Measurements from ENCODE around the gene FXN.

The FXN gene

DNA sequence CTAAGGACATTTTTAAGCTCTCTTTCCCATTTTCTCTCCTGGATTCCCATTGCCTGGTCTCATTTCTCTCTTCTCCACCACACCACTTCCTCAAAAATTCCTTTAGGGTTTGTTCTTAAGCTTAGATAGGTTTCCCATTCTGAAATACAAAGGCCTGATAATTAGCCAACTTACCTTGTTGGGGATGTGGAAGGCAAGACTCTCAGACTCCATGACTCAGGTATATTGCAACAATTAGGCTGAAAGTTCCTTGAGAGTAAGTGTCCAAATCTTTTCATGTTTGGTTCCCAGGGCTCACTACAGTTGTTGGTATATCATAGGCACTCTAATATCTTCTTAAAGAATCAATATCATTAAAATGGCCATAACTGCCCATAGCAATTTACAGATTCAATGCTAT lies 43.6 kb downstream of the FXN start:
- Histone ChIP-seq H3K36me3 (ENCODE audit: control insufficient read depth in 1 of 2, insufficient read depth in 2 of 2, low read length in 2 of 2) (no peaks in the 10 kb centered on the region), H3K27me3 (ENCODE audit: control insufficient read depth in 1 of 2, insufficient read depth in 2 of 2, low read length in 2 of 2) (no peaks in the 10 kb centered on the region), H3K9ac (ENCODE audit: low read depth in 1 of 2, low read length in 2 of 2) (no peak overlapping the region), H3K4me3 (ENCODE audit: low read depth in 1 of 2, low read length in 2 of 2) (no peak overlapping the region), H3K4me1 (ENCODE audit: control insufficient read depth in 1 of 2, insufficient read depth in 2 of 2, low read length in 2 of 2) (peaks cover 0 to 3% of the 10 kb centered on the region in 2 donors), H3K9me3 (ENCODE audit: control insufficient read depth in 1 of 2, low read length in 2 of 2) (no peaks in the 10 kb centered on the region), H3K27ac (ENCODE audit: low read depth, low read length) (no peak overlapping the region)

DNA sequence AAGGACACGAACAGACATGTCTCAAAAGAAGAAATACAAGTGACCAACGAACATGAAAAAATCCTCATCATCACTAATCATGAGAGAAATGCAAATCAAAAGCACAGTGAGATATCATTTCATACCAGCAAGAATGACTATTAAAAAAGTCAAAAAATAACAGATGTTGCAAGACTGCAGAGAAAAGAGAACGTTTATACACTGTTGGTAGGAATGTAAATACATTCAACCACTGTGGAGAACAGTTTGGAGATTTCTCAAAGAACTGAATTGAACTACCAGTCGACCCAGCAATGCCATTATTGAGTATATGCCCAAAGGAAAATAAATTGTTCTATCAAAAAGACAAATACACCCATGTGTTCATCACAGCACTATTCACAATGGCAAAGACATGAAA lies 45.7 kb downstream of the FXN start:
- peaks cover 0 to 3% of the 10 kb centered on the region in 2 donors for H3K4me1 ChIP-seq (ENCODE audit: control insufficient read depth in 1 of 2, insufficient read depth in 2 of 2, low read length in 2 of 2)

DNA sequence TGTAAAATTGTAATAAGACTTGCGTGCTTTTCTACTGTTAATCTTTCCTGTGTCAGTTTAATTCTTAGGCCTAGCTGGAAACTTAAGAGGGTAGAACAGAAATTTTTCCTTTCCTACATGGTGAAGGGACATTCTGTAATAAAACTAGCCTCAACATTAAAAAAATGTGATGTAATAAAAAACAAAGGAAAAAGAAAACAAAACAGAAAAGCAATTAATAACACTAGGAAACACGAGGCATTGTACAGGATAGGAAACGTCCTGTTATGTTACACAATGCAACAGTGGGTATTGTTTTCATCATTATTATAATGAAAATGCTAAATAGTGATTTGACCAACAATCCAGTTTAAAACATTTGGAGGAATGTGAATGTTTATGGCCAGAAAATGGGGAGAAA lies 47.8 kb downstream of the FXN start:
- no peak overlapping the region for H3K9ac ChIP-seq (ENCODE audit: low read depth in 1 of 2, low read length in 2 of 2)
- no peaks in the 10 kb centered on the region for H3K27me3 ChIP-seq (ENCODE audit: control insufficient read depth in 1 of 2, insufficient read depth in 2 of 2, low read length in 2 of 2)
- no peaks in the 10 kb centered on the region for H3K4me1 ChIP-seq (ENCODE audit: control insufficient read depth in 1 of 2, insufficient read depth in 2 of 2, low read length in 2 of 2)
- H3K36me3 ChIP-seq (ENCODE audit: control insufficient read depth in 1 of 2, insufficient read depth in 2 of 2, low read length in 2 of 2) = no peaks in the 10 kb centered on the region
- no peak overlapping the region for H3K4me3 ChIP-seq (ENCODE audit: low read depth in 1 of 2, low read length in 2 of 2)
- no peak overlapping the region for H3K27ac ChIP-seq (ENCODE audit: low read depth, low read length)
- H3K9me3 ChIP-seq (ENCODE audit: control insufficient read depth in 1 of 2, low read length in 2 of 2) = no peaks in the 10 kb centered on the region

More for the DNA sequence above, 45.7 kb downstream of the FXN start:
- Histone ChIP-seq H3K36me3 (ENCODE audit: control insufficient read depth in 1 of 2, insufficient read depth in 2 of 2, low read length in 2 of 2) (no peaks in the 10 kb centered on the region), H3K9ac (ENCODE audit: low read depth in 1 of 2, low read length in 2 of 2) (no peak overlapping the region), H3K9me3 (ENCODE audit: control insufficient read depth in 1 of 2, low read length in 2 of 2) (no peaks in the 10 kb centered on the region), H3K27me3 (ENCODE audit: control insufficient read depth in 1 of 2, insufficient read depth in 2 of 2, low read length in 2 of 2) (no peaks in the 10 kb centered on the region), H3K4me3 (ENCODE audit: low read depth in 1 of 2, low read length in 2 of 2) (no peak overlapping the region), H3K27ac (ENCODE audit: low read depth, low read length) (no peak overlapping the region)

DNA sequence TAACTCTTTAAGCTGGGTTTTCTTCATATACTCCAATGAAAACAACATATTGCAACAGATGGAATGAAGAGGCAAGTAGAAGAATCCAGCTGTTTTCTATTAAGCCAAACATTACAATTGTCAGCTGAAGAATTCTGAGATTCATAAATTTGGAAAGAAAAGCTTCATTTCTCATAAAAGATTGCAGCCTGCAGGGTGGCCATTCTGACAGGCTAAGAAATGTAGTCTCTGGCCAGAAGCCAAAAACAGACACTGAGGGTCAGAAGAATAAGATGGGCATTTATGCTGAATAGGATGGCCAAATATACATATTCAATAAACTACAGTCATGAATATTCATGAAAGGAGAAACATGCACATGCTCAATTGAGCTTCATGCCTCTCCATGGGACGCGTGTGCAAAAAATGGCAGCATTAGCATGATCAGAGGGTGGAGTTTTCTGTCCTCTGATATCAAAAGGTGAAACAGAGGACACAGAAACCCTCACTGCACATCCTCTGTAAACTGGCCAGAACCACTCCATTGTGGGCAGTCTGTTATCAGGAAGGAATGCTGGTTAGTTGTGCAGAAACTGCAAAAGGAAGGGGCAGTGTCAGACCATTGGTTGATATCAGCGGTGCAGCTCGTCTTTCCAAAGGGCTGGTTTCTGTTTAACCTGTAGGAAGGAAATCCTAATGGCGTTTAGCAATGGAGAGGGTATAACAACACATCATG lies 50.2 kb downstream of the FXN start:
- H3K4me3 ChIP-seq (ENCODE audit: low read depth in 1 of 2, low read length in 2 of 2) = no peak overlapping the region
- peaks cover 0 to 5% of the 10 kb centered on the region in 2 donors for H3K4me1 ChIP-seq (ENCODE audit: control insufficient read depth in 1 of 2, insufficient read depth in 2 of 2, low read length in 2 of 2)
- H3K9me3 ChIP-seq (ENCODE audit: control insufficient read depth in 1 of 2, low read length in 2 of 2) = no peaks in the 10 kb centered on the region
- no peak overlapping the region for H3K27ac ChIP-seq (ENCODE audit: low read depth, low read length)
- H3K27me3 ChIP-seq (ENCODE audit: control insufficient read depth in 1 of 2, insufficient read depth in 2 of 2, low read length in 2 of 2) = no peaks in the 10 kb centered on the region
- H3K9ac ChIP-seq (ENCODE audit: low read depth in 1 of 2, low read length in 2 of 2) = no peak overlapping the region
- no peaks in the 10 kb centered on the region for H3K36me3 ChIP-seq (ENCODE audit: control insufficient read depth in 1 of 2, insufficient read depth in 2 of 2, low read length in 2 of 2)

DNA sequence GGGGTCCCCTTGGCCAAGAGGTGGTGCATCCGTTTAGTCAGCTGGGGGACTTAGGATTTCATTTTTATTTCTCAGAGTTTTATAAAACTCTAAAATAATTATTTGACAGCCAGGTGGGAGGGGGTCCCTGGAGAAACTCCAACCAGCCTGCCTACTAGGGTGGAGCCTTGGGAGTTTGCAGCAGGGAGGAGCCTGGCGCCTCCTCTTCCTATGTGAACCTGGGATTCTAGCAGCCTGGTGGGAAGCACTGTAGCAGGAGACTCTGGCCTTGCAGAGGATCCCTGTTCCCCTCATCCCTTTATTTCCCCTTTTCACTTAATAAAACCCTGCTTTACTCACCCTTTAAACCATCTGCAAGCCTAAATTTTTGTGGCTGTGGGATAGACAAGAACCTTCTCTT lies 50.8 kb downstream of the FXN start:
- H3K4me1 ChIP-seq (ENCODE audit: control insufficient read depth in 1 of 2, insufficient read depth in 2 of 2, low read length in 2 of 2) = peaks cover 0 to 5% of the 10 kb centered on the region in 2 donors
- no peaks in the 10 kb centered on the region for H3K9me3 ChIP-seq (ENCODE audit: control insufficient read depth in 1 of 2, low read length in 2 of 2)
- no peaks in the 10 kb centered on the region for H3K36me3 ChIP-seq (ENCODE audit: control insufficient read depth in 1 of 2, insufficient read depth in 2 of 2, low read length in 2 of 2)
- no peak overlapping the region for H3K27ac ChIP-seq (ENCODE audit: low read depth, low read length)
- H3K4me3 ChIP-seq (ENCODE audit: low read depth in 1 of 2, low read length in 2 of 2) = no peak overlapping the region
- H3K9ac ChIP-seq (ENCODE audit: low read depth in 1 of 2, low read length in 2 of 2) = no peak overlapping the region
- no peaks in the 10 kb centered on the region for H3K27me3 ChIP-seq (ENCODE audit: control insufficient read depth in 1 of 2, insufficient read depth in 2 of 2, low read length in 2 of 2)

DNA sequence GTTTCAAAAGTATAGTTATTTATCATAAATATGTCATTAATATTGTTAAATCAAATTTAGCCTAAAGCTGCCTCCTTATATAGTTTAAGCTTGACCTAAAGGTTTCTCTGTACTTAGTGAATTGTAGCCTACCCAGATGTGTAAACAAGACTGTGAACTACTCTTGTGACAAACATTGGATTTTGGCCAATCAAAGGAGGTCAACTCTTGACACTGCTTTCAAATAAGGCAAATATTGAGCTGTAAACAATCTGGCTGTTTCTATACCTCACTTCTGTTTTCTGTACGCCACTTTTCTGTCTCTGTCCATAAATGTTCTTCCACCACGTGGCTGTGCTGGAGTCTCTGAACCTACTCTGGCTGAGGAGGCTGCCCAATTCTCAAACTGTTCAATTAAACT lies 51.2 kb downstream of the FXN start:
- H3K9ac ChIP-seq (ENCODE audit: low read depth in 1 of 2, low read length in 2 of 2) = no peak overlapping the region
- H3K4me3 ChIP-seq (ENCODE audit: low read depth in 1 of 2, low read length in 2 of 2) = no peak overlapping the region
- H3K27ac ChIP-seq (ENCODE audit: low read depth, low read length) = no peak overlapping the region
- no peaks in the 10 kb centered on the region for H3K36me3 ChIP-seq (ENCODE audit: control insufficient read depth in 1 of 2, insufficient read depth in 2 of 2, low read length in 2 of 2)
- H3K9me3 ChIP-seq (ENCODE audit: control insufficient read depth in 1 of 2, low read length in 2 of 2) = no peaks in the 10 kb centered on the region
- H3K27me3 ChIP-seq (ENCODE audit: control insufficient read depth in 1 of 2, insufficient read depth in 2 of 2, low read length in 2 of 2) = no peaks in the 10 kb centered on the region
- peaks cover 0 to 5% of the 10 kb centered on the region in 2 donors for H3K4me1 ChIP-seq (ENCODE audit: control insufficient read depth in 1 of 2, insufficient read depth in 2 of 2, low read length in 2 of 2)

DNA sequence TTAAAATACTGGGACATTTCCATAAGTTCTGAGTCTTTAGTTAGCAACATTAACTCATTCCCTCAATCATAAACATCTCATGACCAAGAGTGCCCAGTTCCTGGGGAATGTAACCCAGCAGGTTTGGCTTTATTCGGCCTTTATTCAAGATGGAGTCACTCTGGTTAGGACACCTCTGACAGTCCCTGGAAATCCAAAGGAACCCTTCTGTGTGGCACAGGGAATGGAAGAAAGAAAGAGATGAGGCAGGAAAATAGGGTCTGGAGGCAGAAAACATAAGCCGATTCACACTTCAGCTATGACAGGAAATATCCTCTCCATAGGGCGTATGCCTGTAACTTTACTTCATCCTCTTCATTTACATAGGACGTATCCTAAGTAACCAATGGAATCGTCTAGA lies 53.5 kb downstream of the FXN start:
- Histone ChIP-seq H3K9ac (ENCODE audit: low read depth in 1 of 2, low read length in 2 of 2) (no peak overlapping the region), H3K27me3 (ENCODE audit: control insufficient read depth in 1 of 2, insufficient read depth in 2 of 2, low read length in 2 of 2) (no peaks in the 10 kb centered on the region), H3K27ac (ENCODE audit: low read depth, low read length) (no peak overlapping the region), H3K4me3 (ENCODE audit: low read depth in 1 of 2, low read length in 2 of 2) (no peak overlapping the region), H3K4me1 (ENCODE audit: control insufficient read depth in 1 of 2, insufficient read depth in 2 of 2, low read length in 2 of 2) (peaks cover 7 to 10% of the 10 kb centered on the region in 2 donors), H3K36me3 (ENCODE audit: control insufficient read depth in 1 of 2, insufficient read depth in 2 of 2, low read length in 2 of 2) (no peaks in the 10 kb centered on the region), H3K9me3 (ENCODE audit: control insufficient read depth in 1 of 2, low read length in 2 of 2) (no peaks in the 10 kb centered on the region)

DNA sequence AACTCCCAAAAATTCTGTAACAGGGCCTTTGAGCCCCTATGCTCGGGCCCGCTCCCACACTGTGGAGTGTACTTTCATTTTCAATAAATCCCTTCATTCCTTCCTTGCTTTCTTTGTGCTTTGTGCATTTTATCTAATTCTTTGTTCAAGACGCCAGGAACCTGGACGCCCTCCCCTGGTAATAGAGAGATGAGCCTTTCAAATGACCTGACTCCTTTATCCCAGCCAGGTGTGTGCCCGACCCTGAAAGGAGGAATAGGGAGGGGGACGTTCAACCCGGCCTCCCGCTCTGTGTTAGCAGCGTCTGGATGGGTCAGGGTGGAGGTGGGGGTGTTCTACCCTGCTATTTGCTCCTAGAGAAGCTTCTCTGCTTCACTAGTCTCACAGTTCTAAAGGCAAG lies 53.9 kb downstream of the FXN start:
- Histone ChIP-seq H3K9me3 (ENCODE audit: control insufficient read depth in 1 of 2, low read length in 2 of 2) (no peaks in the 10 kb centered on the region), H3K36me3 (ENCODE audit: control insufficient read depth in 1 of 2, insufficient read depth in 2 of 2, low read length in 2 of 2) (no peaks in the 10 kb centered on the region), H3K4me3 (ENCODE audit: low read depth in 1 of 2, low read length in 2 of 2) (no peak overlapping the region), H3K9ac (ENCODE audit: low read depth in 1 of 2, low read length in 2 of 2) (no peak overlapping the region), H3K27me3 (ENCODE audit: control insufficient read depth in 1 of 2, insufficient read depth in 2 of 2, low read length in 2 of 2) (no peaks in the 10 kb centered on the region), H3K4me1 (ENCODE audit: control insufficient read depth in 1 of 2, insufficient read depth in 2 of 2, low read length in 2 of 2) (peaks cover 10% of the 10 kb centered on the region in 2 donors), H3K27ac (ENCODE audit: low read depth, low read length) (no peak overlapping the region)

DNA sequence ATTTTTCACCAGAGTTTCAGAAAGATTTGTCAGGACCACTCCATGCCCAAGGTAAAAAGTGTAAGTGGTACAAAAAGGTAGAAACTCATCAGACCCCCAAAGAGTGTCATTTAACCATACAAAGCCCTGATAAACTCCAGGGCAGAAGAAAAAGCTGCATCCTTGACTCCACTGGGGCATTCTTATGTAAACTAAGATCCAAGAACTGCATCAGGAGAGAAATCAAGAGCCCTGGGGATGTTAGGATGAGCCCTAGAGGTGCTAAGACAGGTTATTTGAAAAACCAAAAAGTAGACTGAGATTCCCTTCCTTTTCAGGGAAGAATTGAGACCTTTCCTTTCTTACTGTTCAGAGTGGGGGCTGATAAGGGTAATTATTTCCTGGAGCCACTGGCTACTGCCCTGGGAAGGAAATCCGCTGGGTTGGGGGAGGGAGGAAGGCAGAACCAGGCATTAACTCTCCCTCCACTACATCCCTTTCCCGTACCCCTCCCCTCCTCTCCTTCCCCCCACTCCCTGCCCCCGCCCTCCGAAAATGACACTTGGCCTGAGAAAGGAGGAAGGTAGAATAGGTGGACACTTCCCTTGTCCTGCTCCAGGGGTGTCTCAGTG lies 54.7 kb downstream of the FXN start:
- peaks cover 10% of the 10 kb centered on the region in 2 donors for H3K4me1 ChIP-seq (ENCODE audit: control insufficient read depth in 1 of 2, insufficient read depth in 2 of 2, low read length in 2 of 2)
- no peak overlapping the region for H3K4me3 ChIP-seq (ENCODE audit: low read depth in 1 of 2, low read length in 2 of 2)
- no peak overlapping the region for H3K9ac ChIP-seq (ENCODE audit: low read depth in 1 of 2, low read length in 2 of 2)
- no peak overlapping the region for H3K27ac ChIP-seq (ENCODE audit: low read depth, low read length)
- H3K9me3 ChIP-seq (ENCODE audit: control insufficient read depth in 1 of 2, low read length in 2 of 2) = no peaks in the 10 kb centered on the region
- no peaks in the 10 kb centered on the region for H3K27me3 ChIP-seq (ENCODE audit: control insufficient read depth in 1 of 2, insufficient read depth in 2 of 2, low read length in 2 of 2)
- no peaks in the 10 kb centered on the region for H3K36me3 ChIP-seq (ENCODE audit: control insufficient read depth in 1 of 2, insufficient read depth in 2 of 2, low read length in 2 of 2)

DNA sequence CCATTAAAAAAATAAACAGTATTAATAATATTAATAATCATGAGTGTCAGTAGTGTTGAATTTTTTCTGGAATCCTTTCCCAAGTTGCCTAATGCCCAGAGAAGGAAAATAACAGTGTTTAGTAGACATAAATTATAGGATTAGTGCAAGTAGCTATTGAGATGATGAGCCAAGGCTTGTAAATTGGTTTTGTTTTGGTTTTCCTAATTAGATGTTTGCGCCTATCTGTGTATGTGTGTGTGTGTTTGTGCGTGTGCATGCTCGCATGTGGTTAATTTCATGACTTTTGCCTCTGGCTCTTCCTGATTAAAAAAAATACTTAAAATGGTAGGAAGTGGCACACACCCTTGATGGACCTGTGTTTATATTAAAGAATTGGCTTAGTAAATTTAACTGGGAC lies 55.4 kb downstream of the FXN start:
- H3K9ac ChIP-seq (ENCODE audit: low read depth in 1 of 2, low read length in 2 of 2) = no peak overlapping the region
- H3K4me3 ChIP-seq (ENCODE audit: low read depth in 1 of 2, low read length in 2 of 2) = no peak overlapping the region
- no peaks in the 10 kb centered on the region for H3K9me3 ChIP-seq (ENCODE audit: control insufficient read depth in 1 of 2, low read length in 2 of 2)
- H3K27ac ChIP-seq (ENCODE audit: low read depth, low read length) = no peak overlapping the region
- no peaks in the 10 kb centered on the region for H3K27me3 ChIP-seq (ENCODE audit: control insufficient read depth in 1 of 2, insufficient read depth in 2 of 2, low read length in 2 of 2)
- H3K36me3 ChIP-seq (ENCODE audit: control insufficient read depth in 1 of 2, insufficient read depth in 2 of 2, low read length in 2 of 2) = no peaks in the 10 kb centered on the region
- H3K4me1 ChIP-seq (ENCODE audit: control insufficient read depth in 1 of 2, insufficient read depth in 2 of 2, low read length in 2 of 2) = peaks cover 12 to 13% of the 10 kb centered on the region in 2 donors

All from duodenal mucosa (tissue), 2 donors.